Activated CD4-positive, alpha-beta T cell treated with anti-CD3 and anti-CD28 coated beads, Interleukin-2, amount 50 U/mL, for 16 hours (primary cell): ENCODE results near the gene LPCAT1.
A peak's percentile ranks its signal among the peaks of the same experiment; 100 is the strongest.
"Not testable (repeated sequence)": the region's sequence is repeated elsewhere in the genome, so short reads cannot be mapped to it uniquely, and the experiment has no call there.

Experiments used
- DNase-seq: peaks from one replicate; pipeline ENCODE4 v3.0.0-alpha.2; 2020

LPCAT1 gene

DNA sequence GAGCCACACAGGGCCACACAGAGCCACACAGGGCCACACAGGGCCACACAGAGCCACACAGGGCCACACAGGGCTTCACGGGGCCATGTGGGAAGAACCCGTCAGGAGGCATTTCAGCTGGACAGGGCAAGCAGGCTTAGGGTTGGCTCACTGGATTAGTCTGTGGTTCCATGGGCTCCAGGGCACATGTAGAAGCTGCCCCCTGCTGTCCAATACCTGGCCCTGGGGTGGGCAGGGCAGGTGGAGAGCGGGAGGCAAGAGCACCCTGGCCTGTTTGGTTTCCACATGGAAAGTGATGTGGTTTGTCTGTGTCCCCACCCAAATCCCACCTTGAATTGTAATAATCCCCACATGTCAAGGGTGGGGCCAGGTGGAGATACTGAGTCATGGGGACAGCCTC is 16.4 kb upstream of the LPCAT1 start:
- no peak for DNase-seq

DNA sequence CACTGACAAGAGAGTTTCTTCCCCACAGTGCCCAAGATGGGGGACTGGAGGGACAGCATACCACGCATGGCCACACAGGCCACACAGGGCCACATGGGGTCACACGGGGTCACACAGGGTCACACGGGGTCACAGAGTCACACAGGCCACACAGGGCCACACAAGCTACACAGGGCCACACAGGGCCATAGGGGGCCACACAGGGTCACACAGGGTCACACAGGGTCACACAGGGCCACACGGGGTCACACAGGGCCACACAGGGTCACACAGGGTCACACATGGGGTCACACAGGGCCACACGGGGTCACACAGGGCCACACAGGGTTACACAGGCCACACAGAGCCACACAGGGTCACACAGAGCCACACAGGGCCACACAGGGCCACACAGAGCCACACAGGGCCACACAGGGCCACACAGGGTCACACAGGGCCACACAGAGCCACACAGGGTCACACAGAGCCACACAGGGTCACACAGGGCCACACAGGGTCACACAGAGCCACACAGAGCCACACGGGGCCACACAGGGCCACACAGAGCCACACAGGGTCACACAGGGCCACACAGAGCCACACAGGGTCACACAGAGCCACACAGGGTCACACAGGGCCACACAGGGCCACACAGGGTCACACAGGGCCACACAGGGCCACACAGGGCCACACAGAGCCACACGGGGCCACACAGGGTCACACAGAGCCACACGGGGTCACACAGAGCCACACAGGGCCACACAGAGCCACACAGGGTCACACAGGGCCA is 15.8 kb upstream of the LPCAT1 start:
- DNase-seq = not testable (repeated sequence)

DNA sequence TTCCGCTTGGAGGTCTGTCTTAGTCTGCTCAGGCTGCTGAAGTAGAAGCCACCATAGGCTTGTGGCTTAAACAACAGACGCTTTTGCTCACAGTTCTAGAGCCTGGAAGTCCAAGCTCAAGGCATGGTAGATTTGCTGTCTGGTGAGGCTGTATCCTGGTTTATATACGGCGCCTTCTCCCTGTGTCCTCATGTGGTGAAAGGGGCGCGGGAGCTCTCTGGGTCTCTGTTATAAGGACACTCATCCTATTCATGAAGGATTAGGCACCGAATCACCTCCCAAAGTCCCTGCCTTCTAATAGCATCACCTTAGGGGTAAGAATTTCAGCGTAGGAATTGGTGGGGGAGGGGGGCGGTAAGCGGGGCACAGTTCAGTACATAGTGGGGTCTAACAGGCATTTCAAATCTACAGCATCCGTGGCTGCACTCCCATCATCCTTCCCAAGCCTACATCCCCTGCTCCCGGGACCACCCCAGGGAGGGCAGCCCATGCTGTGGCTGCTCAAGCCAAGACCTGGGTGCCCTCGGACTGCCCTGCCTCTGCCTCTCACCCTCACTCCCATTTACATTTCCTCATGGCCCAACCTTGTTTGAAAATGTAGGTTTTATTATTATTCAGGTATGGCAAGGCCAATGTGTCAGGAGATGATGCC is 15.1 kb upstream of the LPCAT1 start:
- no peak for DNase-seq

DNA sequence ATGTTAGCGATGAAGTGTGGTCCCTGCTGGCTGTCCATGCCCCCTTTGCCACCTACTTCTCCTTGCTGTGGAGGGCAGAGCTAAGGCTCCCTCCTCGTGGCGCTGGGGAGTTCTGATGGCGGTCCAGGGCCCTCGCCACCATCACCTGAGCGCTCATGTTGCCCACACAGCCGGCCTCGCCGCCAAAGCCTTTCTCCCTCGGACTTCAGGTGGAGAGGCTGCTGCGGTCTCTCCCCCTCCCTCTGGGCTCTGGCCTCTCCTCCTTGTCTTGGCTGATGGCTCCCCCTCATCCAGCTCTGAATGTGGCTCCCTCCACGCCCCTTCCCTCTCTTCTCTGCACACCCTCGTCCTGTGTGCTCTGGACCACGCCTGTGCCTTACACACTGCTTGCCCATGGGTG is 14.5 kb upstream of the LPCAT1 start:
- no peak for DNase-seq

DNA sequence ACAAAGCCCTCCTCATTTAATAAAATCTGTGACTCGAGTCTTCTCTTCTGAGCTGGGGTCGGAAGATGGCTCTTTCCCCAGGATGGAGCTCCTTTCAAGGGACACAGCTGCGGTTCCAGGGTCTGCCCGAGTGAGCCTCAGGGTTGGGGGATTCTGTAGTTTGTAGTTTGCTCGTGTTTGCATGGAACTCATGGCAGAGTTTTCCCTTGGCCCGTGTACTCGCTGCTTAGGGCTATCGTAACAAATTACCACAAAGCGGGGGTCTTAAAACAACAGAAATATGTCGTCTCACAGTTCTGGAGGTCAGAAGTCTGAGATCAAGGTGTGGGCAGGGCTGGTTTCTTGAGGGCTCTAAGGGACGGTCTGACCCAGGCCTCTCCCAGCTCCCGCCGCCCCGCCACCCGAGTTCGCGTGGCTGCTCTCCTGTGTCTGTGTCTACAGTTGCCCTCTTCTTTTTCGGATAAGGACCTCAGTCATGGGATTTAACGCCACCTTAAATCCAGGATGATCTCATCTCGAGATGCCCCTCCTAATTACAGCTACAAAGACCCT is 13.9 kb upstream of the LPCAT1 start:
- DNase-seq = no peak

DNA sequence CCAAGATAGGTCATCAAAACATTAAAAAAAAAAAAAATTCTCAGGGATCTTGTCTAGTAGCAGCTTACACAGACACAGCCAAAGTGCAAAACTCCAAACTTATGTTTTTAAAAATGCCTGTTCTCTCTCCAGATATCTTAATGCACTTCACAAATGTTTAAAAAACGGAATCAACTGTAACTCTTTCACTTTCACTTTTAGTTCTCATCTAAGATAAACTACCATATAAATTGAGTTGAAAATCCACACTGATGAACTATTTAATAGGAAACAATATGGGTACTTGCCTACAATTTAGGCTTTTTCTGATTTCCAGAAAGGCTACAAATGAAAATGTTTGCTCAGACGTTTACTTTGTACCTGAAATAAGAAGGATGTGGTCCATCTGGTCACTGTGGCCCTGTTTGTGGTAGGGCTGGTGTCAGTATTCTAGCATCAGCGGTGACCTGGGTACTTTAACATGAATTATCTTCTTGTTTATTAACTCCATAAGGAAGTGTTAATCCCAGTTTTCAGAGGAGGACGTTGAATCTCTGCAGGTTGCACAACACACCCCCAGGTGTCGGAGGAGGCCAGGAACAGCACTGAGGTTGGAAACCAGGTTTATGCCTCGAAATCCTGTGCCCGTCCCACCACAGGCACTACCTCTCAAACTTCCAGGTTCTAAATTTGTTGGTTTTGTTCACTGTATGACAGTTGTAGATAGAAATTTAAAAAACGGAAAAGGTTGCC is 13.3 kb upstream of the LPCAT1 start:
- DNase-seq = no peak

DNA sequence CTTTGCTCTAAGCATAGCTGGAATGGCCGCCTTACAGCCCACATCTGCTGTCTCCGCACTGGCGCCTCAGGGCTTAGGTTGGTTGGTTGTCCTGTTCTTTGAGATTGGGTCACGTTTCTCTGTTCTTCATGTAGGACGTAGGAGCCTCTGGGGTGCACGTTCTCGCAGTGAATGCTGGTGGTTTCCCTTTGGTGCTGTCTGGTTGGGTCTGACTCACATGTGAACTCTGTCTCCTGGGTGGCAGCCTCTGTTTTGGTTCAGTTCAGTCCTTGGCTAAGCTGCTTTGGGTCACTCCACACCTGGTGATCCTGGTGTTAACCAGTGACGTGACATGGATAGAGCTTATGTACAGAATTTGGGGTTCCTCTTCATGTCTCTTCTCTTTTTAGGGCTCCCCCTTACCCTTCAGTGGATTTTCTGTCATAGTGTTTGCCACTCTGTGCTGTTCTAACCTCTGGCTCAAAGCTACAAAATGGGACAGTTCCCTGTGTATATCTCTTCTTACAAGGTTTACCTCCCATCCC is 12.6 kb upstream of the LPCAT1 start:
- peak; percentile 84 for DNase-seq

DNA sequence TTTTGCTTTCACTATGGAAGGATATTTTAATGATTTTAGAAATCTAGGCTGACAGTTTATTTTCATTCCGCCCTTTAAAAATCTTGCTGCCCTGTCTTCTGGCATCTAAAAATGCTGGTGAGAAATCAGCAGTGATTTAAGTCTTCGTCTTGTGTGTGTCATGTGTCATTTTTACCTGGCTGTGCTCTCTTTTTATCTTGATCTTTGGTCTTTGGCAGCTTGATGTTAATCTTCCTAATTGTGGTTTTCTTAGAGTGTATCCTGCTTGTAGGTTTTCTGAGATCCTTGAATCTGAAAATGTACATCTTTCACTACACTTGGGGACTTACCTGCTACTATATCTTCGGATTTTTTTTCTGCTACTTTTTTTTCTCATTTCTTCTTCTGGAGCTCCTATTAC is 11.9 kb upstream of the LPCAT1 start:
- DNase-seq = no peak

DNA sequence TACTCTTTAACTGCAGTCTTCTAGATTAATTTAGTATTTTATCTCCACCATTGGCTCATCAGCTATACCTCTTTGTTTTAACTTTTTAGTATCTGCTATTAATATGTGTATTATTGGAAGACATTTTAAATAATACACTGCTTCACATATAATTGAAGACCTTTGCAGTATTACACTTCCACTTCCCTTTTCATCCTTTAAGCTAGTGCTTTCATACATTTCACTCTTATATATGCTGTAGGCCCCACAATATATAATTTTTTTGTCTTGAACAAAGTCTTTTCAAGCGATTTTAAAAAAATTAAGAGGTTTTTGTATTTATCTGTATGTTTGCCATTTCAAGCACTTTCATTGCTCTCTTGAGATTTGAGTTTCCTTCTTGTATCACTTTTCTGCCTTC is 8.6 kb upstream of the LPCAT1 start:
- no peak for DNase-seq

DNA sequence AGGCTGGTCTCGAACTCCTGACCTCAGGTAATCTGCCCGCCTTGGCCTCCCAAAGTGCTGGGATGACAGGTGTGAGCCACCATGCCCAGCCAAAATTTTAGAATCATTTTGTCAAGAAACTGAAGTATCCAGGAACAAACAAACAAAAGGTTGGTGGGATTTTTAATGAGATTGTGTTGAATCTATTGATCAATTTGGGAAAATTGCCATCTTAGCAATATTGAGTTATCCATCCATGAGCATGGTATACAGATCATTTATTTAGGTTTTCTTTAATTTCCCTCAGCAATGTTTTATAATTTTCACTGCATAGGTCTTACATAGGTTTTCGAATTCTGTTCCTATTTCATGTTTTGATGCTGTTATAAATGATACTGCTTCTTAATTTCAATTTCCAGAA is 5.7 kb upstream of the LPCAT1 start:
- no peak for DNase-seq

DNA sequence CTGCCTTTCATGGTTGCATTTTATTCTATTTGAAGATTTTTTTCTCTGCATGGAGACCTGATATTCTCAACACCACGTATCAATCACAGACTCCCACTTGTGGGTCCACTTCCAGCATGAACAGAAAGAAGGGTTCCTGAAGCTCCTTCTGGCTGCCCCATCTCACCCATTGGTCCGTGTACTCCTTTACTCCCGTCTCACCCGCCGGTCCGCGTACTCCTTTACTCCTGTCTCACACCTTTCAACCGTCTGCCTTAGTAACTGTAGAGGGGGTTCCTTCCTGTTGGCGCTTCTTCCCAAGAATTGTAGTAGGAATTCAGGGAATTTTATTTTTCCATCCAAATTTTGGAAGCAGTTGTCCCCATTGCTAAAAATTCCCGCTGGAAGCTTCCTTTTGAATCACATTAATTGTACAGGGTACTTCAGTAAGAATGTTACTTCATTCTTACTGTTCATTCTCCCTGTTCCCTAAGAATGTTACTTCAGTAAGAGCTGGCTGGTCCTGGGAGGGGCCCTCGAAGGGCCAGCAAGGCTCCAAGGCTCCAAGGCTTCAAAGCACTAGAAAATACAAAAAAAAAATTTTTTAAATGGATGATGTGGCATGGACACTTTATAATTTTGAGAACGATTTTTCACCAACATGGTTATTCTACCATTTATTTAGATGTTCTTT is 3.9 kb upstream of the LPCAT1 start:
- DNase-seq = no peak

DNA sequence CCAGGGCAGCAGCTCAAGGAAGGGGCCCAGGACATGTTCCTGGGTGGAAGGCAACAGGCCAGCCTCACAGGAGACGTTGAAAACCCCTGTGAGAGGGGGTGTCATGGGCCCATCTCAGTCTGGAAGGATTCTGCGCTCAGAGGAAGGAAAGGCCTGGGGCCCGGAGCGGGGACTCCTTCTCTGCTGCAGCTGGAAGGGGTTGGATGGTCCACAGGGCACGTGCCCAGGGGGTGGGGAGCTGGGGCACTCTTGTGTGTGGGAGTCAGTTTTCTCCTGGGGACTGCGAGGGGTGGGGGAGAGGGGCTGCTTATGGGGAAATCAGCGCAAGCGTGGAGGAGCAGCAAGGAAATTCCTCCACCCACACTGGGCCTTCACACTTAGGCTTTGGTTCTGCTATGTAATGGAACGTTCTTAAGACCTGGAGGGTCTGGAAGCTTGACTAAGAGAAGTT is 2.9 kb upstream of the LPCAT1 start:
- DNase-seq = no peak

DNA sequence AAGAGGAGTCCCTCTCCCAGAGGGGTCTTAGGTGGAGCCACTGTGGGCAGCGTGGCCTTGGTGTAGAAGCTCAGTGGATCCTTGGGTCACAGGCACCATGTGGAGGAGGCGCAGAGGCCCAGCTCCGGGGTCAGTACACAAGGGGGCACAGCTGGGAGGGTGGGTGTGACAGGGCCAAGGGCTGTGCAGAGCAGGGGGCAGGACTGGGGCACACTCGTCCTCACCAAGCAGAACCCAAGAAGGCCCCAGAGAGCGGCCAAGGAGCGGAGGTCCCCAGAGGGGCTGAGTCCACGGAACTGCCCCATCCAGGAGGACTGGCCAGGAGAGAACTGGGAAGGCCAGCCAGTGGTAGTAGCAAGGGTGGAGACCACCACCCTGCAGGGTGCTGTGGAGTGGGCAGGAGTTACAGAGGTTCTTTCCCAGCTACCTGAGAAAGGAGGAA is 2.5 kb upstream of the LPCAT1 start:
- DNase-seq = no peak

DNA sequence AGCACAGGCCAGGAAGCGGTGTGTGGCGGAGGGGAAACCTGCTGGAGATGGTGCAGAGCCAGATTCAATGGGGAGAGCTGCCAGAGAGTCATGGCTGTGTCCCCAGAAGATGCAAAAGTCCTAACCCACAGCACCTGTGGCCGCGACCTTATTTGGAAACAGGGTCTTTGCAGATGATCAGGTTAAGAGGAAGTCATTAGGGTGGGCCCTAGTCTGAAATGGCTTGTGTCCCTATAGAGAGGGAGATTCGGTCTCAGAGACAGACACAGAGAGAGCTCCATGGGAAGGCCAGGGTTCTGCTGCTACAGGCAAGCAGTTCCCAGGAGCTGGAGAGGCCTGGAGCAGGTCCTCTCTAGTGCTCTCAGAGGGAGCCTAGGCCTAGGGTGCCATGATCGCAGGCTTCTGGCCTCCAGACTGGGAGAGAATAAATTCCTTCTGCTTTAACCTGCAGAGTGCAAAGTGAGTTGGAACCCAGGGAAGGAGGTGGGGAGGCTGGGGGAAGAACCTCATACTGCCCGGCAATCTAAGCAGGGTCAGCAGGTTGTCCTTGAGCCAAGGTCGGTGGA is 1.9 kb upstream of the LPCAT1 start:
- DNase-seq = no peak

DNA sequence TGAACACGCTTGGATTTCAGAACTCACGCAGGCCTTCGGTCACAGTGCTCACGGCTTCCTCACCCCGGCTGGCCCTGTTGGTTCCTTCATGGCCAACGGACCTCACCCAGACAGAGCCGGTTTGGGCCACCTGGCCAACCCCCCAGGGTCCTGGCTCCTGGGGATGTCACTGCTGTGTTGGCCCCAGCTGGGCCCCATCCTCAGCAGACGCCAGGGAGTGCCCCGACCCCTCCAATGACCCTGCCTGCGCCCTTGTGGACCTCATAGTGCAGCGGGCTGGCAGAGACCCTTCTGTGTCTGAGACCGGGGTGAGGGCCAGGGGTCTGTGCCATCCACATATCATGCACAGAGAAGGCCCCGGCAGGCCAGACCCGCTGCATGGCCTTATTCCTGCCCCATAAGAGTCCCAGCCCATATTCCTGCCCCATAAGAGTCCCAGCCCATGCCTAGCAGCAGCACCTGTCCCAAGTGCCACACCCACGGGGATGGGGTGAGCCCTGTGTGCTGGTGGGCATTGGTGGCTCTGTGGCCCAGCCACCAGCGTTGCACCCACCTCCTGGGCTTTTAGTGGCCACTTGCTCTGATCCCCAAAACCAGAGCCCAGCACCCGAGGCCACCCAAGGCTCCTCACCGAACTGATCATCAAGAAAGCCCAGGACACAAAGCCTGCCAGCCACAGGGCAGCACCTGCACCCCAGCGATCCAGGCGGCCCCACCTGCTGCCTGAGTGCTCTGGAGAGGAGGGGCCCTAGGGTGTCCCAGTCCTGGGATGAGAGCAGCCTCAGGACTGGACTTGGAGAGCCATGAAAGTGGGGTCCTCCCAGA is 1.3 kb upstream of the LPCAT1 start:
- no peak for DNase-seq

DNA sequence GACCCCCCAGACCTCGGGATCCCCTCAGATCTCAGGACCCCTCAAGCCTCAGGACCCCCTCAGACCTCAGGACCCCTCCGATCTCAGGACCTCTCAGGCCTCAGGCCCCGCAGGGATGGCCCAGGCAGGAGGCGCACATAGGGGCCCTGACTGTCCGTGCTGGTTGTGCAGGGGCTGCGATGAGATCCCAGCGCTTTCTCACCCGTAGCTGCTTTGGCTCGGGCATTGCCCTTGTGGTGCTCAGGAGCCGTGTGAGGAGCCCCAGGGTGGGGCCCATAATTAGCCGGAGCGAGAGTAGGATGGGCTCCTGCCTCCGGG is 680 bp upstream of the LPCAT1 start:
- no peak for DNase-seq

DNA sequence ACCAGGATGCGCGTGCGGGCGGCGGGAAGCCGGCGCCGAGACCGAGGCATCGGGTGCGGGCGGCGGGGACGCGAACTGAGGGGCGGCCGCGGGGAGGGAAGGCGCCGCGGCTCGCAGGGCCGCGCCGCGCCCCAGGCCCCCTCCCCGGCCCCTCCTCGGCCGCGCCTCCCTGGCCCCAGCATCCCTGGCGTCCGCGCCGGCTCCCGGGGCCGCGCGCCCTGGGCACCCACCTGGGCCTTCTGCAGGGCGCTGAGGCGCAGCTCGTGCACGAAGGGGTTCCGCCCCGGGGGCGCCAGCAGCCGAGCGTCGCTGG is 324 bp downstream of the LPCAT1 start:
- peak; percentile 18 for DNase-seq

DNA sequence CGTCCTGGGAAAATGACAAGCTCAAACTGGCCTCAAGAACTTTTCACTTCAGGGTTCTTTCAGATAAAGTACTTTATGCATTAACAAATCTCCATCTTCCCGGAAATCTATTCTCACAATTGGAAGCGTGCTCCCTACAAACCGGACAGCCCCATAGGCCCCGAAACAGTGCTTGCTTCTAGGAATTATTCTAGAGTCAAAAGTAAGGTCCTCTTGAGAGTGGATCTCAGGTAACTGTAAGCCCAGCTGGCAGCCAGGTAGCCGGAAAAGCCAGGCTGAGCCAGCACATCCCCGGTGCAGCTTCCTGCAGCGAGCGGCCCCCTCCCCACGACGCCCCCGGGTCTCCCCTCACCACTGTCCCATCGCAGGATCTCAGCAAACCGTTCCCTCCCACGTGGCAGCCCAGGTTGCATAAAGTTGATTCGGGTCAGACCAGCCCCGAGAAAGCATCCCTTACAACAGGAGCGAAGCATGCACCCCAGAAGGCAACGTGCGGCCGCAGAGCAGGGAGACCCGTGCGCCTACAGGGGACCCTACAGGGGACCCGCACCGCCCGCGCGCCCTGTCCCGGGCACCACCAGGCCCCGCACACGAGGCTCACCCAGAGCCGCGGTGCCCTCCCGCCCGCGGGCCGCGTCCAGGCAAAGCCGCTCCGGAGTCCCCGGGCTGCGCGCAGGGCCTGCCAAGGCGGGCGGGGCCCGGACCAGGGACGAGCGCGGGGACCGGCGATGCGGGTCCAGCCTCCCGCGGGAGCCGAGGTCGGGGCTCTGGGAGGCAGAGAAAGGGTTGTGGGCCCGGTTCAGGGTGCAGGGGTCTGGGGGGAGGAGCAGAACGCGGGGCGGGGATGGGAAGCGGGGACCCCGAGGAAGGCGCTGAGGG is 920 bp downstream of the LPCAT1 start:
- DNase-seq = no peak

DNA sequence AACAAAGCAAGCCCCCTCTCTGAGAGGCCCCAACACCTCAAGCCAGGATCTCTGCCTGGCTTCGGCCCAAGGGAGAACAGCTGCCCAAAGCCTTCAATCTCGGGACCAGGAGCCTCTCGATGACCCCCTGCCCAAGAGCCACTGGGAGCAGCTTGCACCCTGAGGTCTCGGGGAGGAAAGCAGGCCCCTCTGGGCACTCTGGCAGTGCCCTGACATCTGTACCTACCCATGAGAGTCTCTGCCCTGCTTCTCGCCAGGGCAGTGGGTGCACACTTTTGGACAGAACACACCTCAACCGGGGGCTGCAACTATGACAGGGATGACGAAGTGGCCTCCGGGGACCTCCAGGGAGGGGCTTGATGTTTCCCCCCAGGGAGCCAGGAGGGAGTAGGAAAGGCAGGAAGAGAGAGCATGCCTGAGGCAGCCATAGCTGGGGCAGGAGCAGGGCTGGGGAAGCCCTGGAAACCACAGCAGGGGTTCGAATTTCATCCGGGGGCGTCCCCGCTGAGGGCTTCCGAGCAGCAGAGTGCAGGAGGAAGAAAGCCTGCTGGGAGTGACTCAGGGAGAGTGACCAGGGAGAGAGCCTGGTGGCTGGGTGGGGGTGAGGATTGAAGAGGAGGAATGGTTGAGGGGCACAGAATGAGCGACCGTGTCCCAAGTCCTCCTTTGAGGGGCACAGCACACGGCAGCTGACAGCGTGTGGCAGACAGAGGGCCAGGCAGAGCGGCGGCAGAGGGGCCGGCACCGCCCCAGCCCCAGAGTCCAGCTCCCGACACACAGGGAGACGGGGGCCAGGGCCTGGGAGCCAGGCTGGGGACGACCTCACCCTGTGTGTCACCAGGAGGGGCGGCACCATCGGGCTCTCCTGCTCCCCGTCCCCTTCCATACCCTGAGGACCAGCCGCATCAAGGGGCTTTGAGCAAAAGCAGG is 1.8 kb downstream of the LPCAT1 start:
- DNase-seq = no peak
